SU-DHL-6 (cell line): Measurements from ENCODE around the gene NXT1.

Experiments
- H2AFZ ChIP-seq: fragments of 200-600 bp; sonication (generic); 2 replicates; pipeline ENCODE4 v1.6.1; 2014; ENCODE audit warnings: low read depth, mild to moderate bottlenecking, moderate library complexity, mixed read lengths, antibody characterized with exemption, low read length; ENCODE audit not compliant: severe bottlenecking
- H3F3A ChIP-seq: fragments of 200-600 bp; shearing (Covaris generic); 2 replicates; pipeline ENCODE4 v1.6.0; 2016; ENCODE audit warnings: antibody characterized with exemption, mild to moderate bottlenecking; ENCODE audit not compliant: insufficient read depth
- H3K27ac ChIP-seq: fragments of 200-600 bp; sonication (generic); 2 replicates; pipeline ENCODE4 v1.5.1; 2016; ENCODE audit warnings: low read depth, mild to moderate bottlenecking, low read length, moderate library complexity, mixed read lengths
- H3K27me3 ChIP-seq: fragments of 200-600 bp; sonication (generic), shearing (Covaris generic); 2 replicates; pipeline ENCODE4 v1.6.0; 2014; ENCODE audit warnings: mild to moderate bottlenecking, low read length
- H3K36me3 ChIP-seq: fragments of 200-600 bp; sonication (generic); 2 replicates; pipeline ENCODE4 v1.6.1; 2014; ENCODE audit warnings: mild to moderate bottlenecking, low read length, mixed read lengths
- H3K4me2 ChIP-seq: fragments of 300-600, 200-600 bp; shearing (Covaris generic), sonication (generic); 2 replicates; pipeline ENCODE4 v1.6.0; 2014; ENCODE audit warnings: low read length, low read depth, mild to moderate bottlenecking; ENCODE audit not compliant: poor library complexity, severe bottlenecking
- H3K4me3 ChIP-seq: fragments of 200-600 bp; sonication (generic); 2 replicates; pipeline ENCODE4 v1.5.1; 2014; ENCODE audit warnings: antibody characterized with exemption, low read length, mild to moderate bottlenecking, mixed read lengths; ENCODE audit not compliant: insufficient read depth, poor library complexity, severe bottlenecking
- H3K79me2 ChIP-seq: fragments of 200-600 bp; sonication (generic); 2 replicates; pipeline ENCODE4 v1.6.1; 2014; ENCODE audit warnings: mild to moderate bottlenecking, low read length, moderate library complexity; ENCODE audit not compliant: insufficient read depth
- H3K9ac ChIP-seq: fragments of 200-600 bp; sonication (generic); 2 replicates; pipeline ENCODE4 v1.7.0; 2014; ENCODE audit warnings: mild to moderate bottlenecking, low read length
- H3K9me2 ChIP-seq: fragments of 200-600 bp; sonication (generic); replicated peaks from 2 replicates; pipeline ENCODE4 v1.6.1; 2014; ENCODE audit warnings: low read length; ENCODE audit not compliant: insufficient read depth
- H3K9me3 ChIP-seq: fragments of 200-600 bp; sonication (generic); 2 replicates; pipeline ENCODE4 v1.6.1; 2014; ENCODE audit warnings: low read length, mixed read lengths; ENCODE audit not compliant: insufficient read depth
- H4K20me1 ChIP-seq: fragments of 200-600 bp; sonication (generic); 2 replicates; pipeline ENCODE4 v1.6.1; 2014; ENCODE audit warnings: low read depth, mild to moderate bottlenecking, antibody characterized with exemption, low read length, moderate library complexity, mixed read lengths
- EZH2phosphoT487 ChIP-seq: fragments of 200-600 bp; sonication (generic), shearing (Covaris generic); conservative IDR thresholded peaks from 2 replicates; pipeline ENCODE4 v1.6.1; 2018; ENCODE audit warnings: mild to moderate bottlenecking, antibody characterized with exemption, low read length, moderate library complexity, mixed read lengths
- TF ChIP-seq, protein P1 (sequence below): fragments of 200-600 bp; sonication (generic); IDR thresholded peaks from one replicate; pipeline ENCODE4 v1.5.1; 2017; ENCODE audit warnings: antibody characterized with exemption, mild to moderate bottlenecking, low read length, moderate library complexity; ENCODE audit not compliant: insufficient read depth, poor library complexity, severe bottlenecking

Gene NXT1

DNA sequence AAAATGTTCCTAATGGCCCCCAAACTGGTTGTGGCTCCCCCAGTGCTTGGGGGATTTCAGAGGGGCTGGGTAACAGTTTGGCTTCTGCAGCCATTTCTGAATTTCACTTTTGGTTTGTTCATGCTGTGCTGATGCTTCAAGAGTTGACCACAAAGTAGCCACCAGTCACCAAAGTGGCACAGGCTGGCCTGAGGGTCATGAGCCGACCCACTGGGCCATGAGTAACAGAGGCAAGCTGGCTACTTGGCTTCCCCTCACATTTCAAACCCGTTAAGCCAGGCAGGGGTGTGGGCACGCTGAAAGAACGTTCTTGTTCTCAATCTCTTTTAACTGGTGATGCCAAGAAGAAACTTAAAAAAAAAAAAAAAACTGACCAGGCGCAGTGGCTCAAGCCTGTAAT, 15.1 kb upstream of the NXT1 start:
- Histone ChIP-seq H3K36me3 (no peaks in the 10 kb centered on the region), H3K9ac (no peak overlapping the region), H2AFZ (no peak overlapping the region), H3K9me3 (no peaks in the 10 kb centered on the region), H4K20me1 (no peaks in the 10 kb centered on the region), H3F3A (no peaks in the 10 kb centered on the region), H3K4me2 (no peak overlapping the region), H3K9me2 (no peaks in the 10 kb centered on the region), H3K79me2 (no peaks in the 10 kb centered on the region), H3K4me3 (no peak overlapping the region), H3K27ac (no peak overlapping the region), H3K27me3 (no peaks in the 10 kb centered on the region)
- TF ChIP-seq EZH2phosphoT487 = no peak
- TF ChIP-seq, protein P1, sequence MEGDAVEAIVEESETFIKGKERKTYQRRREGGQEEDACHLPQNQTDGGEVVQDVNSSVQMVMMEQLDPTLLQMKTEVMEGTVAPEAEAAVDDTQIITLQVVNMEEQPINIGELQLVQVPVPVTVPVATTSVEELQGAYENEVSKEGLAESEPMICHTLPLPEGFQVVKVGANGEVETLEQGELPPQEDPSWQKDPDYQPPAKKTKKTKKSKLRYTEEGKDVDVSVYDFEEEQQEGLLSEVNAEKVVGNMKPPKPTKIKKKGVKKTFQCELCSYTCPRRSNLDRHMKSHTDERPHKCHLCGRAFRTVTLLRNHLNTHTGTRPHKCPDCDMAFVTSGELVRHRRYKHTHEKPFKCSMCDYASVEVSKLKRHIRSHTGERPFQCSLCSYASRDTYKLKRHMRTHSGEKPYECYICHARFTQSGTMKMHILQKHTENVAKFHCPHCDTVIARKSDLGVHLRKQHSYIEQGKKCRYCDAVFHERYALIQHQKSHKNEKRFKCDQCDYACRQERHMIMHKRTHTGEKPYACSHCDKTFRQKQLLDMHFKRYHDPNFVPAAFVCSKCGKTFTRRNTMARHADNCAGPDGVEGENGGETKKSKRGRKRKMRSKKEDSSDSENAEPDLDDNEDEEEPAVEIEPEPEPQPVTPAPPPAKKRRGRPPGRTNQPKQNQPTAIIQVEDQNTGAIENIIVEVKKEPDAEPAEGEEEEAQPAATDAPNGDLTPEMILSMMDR = no peak

DNA sequence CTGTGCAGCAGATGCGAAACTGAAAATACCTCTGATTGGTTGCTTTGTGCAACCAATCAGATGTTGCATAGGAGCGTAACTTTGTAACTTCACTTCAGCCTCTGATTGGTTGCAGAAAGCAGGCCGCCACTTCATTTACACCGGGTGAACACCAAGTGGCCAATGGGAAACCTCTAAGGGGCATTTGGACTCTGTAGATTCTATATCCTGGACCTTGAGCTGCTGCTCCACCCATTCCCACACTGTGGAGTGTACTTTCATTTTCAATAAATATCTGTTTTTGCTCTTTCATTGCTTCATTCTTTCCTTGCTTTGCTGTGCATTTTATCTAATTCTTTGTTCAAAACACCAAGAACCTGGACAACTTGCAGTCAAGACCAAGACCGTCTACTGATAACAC, 14.1 kb upstream of the NXT1 start:
- no peaks in the 10 kb centered on the region for H3K9me2 ChIP-seq
- H3K27ac ChIP-seq = no peak overlapping the region
- TF ChIP-seq, protein P1 = no peak
- TF ChIP-seq EZH2phosphoT487 = no peak
- H3K27me3 ChIP-seq = no peaks in the 10 kb centered on the region
- H3K4me2 ChIP-seq = no peak overlapping the region
- H4K20me1 ChIP-seq = no peaks in the 10 kb centered on the region
- H3F3A ChIP-seq = no peaks in the 10 kb centered on the region
- H3K9ac ChIP-seq = no peak overlapping the region
- no peak overlapping the region for H2AFZ ChIP-seq
- H3K36me3 ChIP-seq = no peaks in the 10 kb centered on the region
- no peaks in the 10 kb centered on the region for H3K9me3 ChIP-seq
- no peak overlapping the region for H3K4me3 ChIP-seq
- no peaks in the 10 kb centered on the region for H3K79me2 ChIP-seq

DNA sequence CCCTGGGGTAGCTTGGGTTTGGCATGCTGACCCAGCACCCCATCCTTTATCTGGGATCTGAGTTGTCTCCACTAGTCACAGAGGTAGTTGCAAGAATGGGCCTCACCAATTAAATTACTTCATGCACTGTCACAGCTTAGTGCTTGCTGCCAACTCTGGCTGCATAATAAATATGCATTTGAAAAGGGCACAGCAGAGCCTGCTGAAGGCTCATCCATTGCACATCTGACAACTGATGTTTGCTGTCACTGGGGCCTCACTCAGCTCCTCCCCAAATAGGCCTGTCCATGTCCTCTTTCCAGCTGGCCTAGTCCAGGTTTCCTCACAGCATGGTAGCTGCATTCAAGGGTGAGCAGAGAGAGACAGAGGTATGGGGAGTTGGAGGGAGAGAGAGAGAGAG, 13.3 kb upstream of the NXT1 start:
- H3K79me2 ChIP-seq = no peaks in the 10 kb centered on the region
- no peaks in the 10 kb centered on the region for H4K20me1 ChIP-seq
- no peak overlapping the region for H3K4me3 ChIP-seq
- H3K9me2 ChIP-seq = no peaks in the 10 kb centered on the region
- no peak overlapping the region for H3K9ac ChIP-seq
- TF ChIP-seq EZH2phosphoT487 = no peak
- TF ChIP-seq, protein P1 = no peak
- no peak overlapping the region for H2AFZ ChIP-seq
- H3K9me3 ChIP-seq = no peaks in the 10 kb centered on the region
- no peaks in the 10 kb centered on the region for H3K36me3 ChIP-seq
- no peaks in the 10 kb centered on the region for H3K27me3 ChIP-seq
- H3K4me2 ChIP-seq = no peak overlapping the region
- no peak overlapping the region for H3K27ac ChIP-seq
- H3F3A ChIP-seq = no peaks in the 10 kb centered on the region
